GM06990 (cell line): ENCODE results near the gene RSPH9.

Experiments used
- DNase-seq: peaks from one replicate; pipeline ENCODE4 v3.0.0-alpha.2; 2011; ENCODE audit not compliant: insufficient read length; ENCODE audit errors: extremely low read depth
- H3K27me3 ChIP-seq: replicated peaks from 2 replicates; pipeline ENCODE4 v1.6.0; 2011; ENCODE audit warnings: low read length; ENCODE audit not compliant: control insufficient read depth, insufficient read depth
- H3K36me3 ChIP-seq: 2 replicates; pipeline ENCODE4 v1.5.1; 2011; ENCODE audit warnings: low read length; ENCODE audit not compliant: control insufficient read depth, insufficient read depth
- H3K4me3 ChIP-seq: replicated peaks from 2 replicates; pipeline ENCODE4 v1.5.1; 2011; ENCODE audit warnings: low read depth, mild to moderate bottlenecking, control low read depth, low read length
- CTCF ChIP-seq: IDR thresholded peaks from 2 replicates; pipeline ENCODE4 v1.5.1; 2011; ENCODE audit warnings: low read length, control low read depth, mild to moderate bottlenecking, inconsistent platforms; ENCODE audit not compliant: insufficient read depth, poor library complexity, severe bottlenecking

RSPH9 gene

GRCh38 chr6:43702171-43702533 lies 57.3 kb downstream of the RSPH9 start:
- Histone ChIP-seq H3K27me3 (no peaks in the 10 kb centered on the region), H3K36me3 (no peaks in the 10 kb centered on the region), H3K4me3 (no peak overlapping the region)
- TF ChIP-seq CTCF: no peak
- no peak for DNase-seq

GRCh38 chr6:43702534-43703440 lies 58.0 kb downstream of the RSPH9 start:
- TF ChIP-seq CTCF: no peak
- no peaks in the 10 kb centered on the region for H3K36me3 ChIP-seq
- no peak overlapping the region for H3K4me3 ChIP-seq
- no peaks in the 10 kb centered on the region for H3K27me3 ChIP-seq
- DNase-seq: peak; percentile 47

GRCh38 chr6:43703512-43704429 lies 58.9 kb downstream of the RSPH9 start:
- no peaks in the 10 kb centered on the region for H3K36me3 ChIP-seq
- no peak overlapping the region for H3K4me3 ChIP-seq
- TF ChIP-seq CTCF: no peak
- no peak for DNase-seq
- no peaks in the 10 kb centered on the region for H3K27me3 ChIP-seq

GRCh38 chr6:43705996-43706395 lies 61.2 kb downstream of the RSPH9 start:
- Histone ChIP-seq H3K4me3 (peak overlapping the region; percentile 3; the same call in 1 of the 2 replicates), H3K36me3 (no peaks in the 10 kb centered on the region), H3K27me3 (no peaks in the 10 kb centered on the region)
- DNase-seq: peak; percentile 52
- TF ChIP-seq CTCF: no peak

GRCh38 chr6:43706788-43707187 lies 62.0 kb downstream of the RSPH9 start:
- no peak for DNase-seq
- TF ChIP-seq CTCF: no peak
- Histone ChIP-seq H3K36me3 (no peaks in the 10 kb centered on the region), H3K27me3 (no peaks in the 10 kb centered on the region), H3K4me3 (no peak overlapping the region)
